Epithelial cell of prostate (primary cell): ENCODE measurements around the gene TRABD2B.

Experiments
- DNase-seq: peaks from one replicate; pipeline ENCODE4 v3.0.0-alpha.2; 2011; ENCODE audit warnings: low read depth, low spot score
- H3K27ac ChIP-seq: fragments of 450-650 bp; 2 replicates; pipeline ENCODE4 v1.5.1; 2017; ENCODE audit warnings: mild to moderate bottlenecking

TRABD2B gene

DNA sequence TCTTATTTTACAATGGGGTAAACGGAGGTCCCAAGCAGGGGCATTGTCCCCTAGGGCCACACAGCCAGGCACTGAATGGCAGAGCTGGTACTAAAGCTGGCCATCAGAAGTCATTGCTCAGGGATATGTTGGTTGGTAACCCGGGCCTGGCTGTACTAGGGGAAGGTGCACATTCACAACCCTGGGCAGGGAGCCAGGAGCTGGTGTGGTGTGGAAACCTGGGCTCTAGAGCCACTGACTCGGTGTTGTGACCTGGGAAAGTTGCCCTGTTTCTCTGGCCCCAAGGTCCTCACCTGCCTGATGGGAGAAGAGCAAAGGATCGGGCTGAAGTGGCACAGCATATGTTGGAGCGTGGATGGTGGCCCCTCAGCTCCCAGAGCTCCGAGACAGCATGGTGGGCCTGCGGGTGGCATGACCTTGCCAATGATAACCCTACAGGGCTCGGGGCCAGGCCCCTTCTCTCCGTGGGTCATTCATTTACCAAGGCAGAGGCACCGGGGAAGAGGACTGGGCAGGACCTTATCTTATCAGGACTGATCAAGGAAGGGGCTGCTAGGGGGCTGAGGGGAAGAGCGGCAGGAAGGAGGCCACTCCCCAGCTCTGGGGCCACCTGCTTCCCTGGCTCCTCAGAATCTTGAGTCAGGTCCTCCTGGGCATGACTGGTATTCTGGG is 274.1 kb downstream of the TRABD2B start:
- no peak for DNase-seq
- no peak overlapping the region for H3K27ac ChIP-seq

DNA sequence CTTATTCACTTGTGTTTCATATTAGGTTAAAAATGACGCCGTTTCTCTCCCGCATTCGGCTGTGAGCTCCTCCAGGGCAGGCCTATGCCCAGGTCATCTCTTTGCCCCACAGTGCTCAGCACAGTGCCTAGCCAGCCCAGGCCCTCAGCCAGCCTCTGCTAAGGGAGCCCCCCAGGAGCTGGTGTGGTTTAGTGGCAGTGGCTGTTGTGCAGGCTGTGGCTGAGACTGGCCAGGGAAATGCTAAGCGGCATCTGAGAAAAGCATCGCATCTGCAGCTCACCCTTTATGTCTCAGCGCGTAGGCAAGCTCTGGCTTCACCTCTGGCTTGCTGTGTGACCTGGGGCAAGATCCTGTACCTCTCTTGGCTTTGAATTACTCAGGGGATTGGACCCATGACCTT is 275.1 kb downstream of the TRABD2B start:
- no peak overlapping the region for H3K27ac ChIP-seq
- DNase-seq, result no peak

DNA sequence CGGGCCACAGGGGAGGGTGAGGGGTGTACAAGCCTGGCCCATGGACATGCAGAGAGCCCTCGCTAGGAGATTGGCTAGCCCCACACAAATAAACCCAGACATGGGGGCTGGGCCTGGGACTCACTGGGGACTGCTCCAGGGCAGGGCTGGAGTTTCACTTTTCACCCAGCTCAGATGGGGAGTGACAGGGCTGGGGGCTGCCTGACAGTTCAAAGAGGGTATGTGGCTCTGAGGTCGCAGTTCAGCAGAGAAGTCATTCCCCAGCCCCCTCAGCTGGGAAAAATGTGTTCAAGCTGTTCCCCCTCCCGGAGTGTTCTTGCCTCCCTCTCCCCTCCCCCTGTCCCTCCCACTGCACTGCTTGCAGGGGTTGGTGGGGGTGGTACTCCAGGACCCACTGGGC is 277.1 kb downstream of the TRABD2B start:
- no peak overlapping the region for H3K27ac ChIP-seq

DNA sequence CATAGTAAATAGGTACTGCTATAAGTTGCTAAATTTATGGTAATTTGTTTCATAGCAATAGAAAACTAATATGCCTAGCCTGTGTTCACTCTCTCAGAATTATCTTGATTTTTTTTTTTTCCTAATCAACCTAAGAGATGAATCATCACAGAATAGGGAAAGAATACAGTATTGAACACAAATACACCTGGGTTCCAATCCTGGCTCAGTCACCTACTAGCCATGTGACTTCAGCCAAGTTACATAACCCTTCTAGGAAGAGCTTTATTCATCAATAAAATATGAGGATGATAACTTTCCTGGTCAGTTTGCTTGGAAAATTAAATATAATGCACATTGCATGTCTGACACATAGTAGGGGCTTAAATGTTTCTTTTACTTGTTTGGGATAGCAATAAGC is 279.8 kb downstream of the TRABD2B start:
- H3K27ac ChIP-seq, result no peak overlapping the region
- no peak for DNase-seq

More for the DNA sequence above, 277.1 kb downstream of the TRABD2B start:
- no peak for DNase-seq

DNA sequence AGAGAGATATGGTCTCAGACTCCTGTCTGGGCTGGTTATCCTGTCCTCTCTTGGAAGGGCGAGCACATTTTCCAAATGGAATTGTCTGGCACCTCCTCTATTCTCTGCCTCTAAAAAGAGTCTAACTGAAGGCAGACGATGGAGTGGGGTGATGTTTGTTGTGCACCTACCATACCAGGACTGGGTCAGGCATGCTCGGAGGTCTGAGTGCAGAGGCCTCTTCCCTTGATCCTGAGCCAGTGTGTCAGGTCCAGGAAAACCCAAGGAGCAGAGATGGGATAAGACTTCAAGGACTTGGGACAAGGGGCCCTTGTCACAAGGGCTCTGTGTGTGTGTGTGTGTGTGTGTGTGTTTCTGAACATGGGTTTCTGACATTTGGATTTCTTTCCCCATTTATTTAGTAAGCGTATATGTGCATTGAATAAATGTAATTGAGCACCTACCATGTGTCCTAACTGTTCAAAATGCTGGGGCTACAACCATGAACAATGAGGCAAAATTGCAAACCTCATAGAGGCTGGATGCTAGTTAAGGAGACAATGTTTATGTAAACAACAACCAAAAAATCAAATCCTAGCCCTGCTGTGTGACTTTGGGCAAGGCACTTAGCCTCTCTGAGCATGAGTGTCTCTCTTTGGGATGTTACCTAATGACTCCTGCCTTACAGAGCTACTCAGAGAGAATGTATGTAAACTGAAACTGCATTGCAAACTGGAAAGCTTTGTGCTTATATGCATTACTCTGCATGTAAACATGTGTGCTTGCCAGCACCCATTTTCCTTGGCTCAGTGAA is 283.0 kb downstream of the TRABD2B start:
- no peak for DNase-seq
- H3K27ac ChIP-seq, result no peak overlapping the region

DNA sequence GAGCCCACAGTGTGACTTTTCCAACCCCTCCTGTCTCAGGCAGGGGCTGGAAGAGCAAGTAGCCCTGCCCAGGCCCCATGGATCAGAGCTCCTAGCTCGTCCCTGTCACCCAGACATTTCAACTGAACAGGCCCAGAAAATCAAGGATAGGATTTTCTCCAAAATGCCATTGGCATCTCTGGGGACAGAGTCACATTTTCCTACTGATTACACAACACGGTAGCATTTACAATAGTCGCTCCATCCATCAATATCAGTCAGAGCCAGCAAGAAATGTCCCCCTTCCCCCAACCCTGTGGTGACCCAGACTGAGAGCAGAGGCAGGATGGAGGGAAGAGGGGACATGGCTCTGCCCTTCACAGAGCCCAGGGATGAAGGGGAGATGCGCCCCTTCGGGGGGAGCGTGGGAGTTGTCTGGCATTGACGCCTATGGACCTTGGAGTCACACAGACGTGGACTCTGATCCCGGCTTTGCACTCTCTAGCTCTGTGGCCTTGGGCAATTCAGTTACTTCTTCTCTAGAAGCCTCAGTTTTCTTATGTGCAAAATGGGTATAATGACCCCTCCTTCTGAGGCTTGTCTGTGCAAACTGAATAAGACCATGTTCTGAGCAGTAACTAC is 283.7 kb downstream of the TRABD2B start:
- H3K27ac ChIP-seq, result no peak overlapping the region
- DNase-seq, result no peak

DNA sequence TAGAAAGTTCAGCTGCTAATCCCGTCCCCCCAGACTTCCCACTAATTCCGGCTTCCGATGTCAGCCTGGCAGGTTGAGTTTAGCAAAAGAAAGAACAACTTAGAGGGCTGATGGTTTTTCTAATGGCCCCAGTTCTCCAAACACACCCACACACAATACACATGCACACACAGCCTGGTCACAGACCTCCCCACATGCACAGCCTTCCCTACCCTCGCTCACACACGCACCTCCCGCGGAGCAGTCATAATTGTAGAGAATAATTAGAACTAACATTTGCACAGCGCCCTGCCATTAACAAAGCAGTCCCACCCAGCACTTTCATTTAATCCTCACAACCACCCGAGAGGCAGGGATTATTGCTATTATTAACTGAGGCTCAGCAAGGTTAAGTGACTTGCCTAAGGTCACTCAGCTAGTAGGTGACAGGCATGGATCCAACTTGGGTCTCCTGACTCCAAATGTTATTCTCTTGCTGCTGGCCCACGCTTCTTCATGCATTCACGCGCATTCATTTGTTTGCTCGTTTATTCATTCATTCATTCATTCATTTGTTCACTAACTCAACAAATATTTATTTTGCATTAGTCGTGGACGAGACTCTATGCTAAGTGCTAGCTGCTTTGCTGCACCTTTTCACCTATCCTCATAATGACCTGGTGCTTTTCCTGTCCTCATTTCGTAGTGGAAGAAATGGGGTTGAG is 284.4 kb downstream of the TRABD2B start:
- DNase-seq, result no peak
- H3K27ac ChIP-seq, result no peak overlapping the region

DNA sequence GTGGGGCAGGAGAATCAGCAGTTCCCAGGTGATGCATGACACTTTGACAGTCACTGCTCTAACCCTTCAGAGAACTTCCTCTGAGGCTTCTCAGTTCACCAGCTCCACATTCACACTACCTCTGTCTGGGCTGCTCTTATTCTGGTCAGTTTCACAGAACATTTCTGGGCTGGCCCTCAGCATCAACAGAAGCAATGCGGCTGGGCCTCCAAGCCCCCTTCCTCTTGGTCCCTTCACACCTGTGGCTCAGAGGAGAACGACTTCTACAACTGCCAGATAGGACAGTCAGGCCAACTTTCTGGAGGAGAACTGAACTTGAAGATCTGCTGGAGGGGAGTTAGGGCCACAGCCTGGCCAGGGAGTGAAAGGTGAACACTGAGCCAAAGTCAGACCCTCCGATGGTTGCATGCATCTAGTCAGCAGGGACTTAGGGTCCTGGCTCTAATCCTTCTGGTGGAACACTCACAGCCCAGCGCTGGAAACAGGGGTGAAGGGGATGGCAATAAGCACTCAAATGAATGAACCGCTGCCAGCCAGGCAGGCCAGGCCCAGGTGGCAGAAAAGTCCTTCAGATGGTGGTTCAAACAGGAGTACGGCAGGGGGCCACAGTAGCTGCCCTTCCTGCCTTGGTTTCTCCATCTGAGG is 285.2 kb downstream of the TRABD2B start:
- no peak for DNase-seq
- H3K27ac ChIP-seq, result no peak overlapping the region

DNA sequence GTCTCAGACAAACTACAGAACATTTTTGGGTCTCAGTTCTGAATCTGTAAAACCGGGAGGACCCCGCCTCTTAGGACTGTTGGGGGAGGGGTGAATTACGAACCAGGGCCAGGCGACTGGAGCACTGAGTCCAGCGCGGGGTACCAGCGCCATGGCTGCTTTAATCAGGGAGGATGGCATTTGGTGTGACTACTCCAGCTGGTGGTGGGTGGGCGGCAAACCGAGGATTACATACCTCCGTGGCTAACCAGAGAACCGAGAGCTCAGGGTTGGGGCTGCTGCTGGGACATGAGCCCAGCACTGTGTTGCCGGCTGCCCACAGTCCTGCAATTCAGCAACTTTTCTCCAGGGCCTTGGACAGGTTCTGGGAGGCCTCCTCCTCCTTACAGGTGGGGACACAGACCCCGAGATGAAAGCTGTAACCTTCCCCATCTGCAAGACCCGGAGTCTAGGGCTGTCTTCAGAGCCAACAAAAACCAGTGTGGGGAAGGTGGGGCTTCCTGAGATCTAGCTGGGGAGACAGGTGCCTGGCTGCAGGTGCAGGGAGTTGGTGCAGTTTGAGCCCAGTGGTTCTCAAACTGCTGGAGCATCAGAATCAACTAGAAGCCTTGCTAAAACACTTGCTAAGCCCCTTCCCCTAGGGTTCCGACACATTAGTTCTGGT is 285.9 kb downstream of the TRABD2B start:
- no peak for DNase-seq
- H3K27ac ChIP-seq, result no peak overlapping the region
